Smooth muscle cell of trachea (primary cell): ENCODE data around the gene MIA3. TPM values are rescaled to one million over a fixed set of nuclear protein-coding genes. Genes with fewer than 3 reads are reported as not detected.

Source experiments
- total RNA-seq: library from RNA; depleted of rRNA; stranded (reverse); fragments of >200 nt; gene quantifications from 2 replicates; pipeline ENCODE4 v1.2.1, GENCODE V29; 2014

Gene MIA3, protein sequence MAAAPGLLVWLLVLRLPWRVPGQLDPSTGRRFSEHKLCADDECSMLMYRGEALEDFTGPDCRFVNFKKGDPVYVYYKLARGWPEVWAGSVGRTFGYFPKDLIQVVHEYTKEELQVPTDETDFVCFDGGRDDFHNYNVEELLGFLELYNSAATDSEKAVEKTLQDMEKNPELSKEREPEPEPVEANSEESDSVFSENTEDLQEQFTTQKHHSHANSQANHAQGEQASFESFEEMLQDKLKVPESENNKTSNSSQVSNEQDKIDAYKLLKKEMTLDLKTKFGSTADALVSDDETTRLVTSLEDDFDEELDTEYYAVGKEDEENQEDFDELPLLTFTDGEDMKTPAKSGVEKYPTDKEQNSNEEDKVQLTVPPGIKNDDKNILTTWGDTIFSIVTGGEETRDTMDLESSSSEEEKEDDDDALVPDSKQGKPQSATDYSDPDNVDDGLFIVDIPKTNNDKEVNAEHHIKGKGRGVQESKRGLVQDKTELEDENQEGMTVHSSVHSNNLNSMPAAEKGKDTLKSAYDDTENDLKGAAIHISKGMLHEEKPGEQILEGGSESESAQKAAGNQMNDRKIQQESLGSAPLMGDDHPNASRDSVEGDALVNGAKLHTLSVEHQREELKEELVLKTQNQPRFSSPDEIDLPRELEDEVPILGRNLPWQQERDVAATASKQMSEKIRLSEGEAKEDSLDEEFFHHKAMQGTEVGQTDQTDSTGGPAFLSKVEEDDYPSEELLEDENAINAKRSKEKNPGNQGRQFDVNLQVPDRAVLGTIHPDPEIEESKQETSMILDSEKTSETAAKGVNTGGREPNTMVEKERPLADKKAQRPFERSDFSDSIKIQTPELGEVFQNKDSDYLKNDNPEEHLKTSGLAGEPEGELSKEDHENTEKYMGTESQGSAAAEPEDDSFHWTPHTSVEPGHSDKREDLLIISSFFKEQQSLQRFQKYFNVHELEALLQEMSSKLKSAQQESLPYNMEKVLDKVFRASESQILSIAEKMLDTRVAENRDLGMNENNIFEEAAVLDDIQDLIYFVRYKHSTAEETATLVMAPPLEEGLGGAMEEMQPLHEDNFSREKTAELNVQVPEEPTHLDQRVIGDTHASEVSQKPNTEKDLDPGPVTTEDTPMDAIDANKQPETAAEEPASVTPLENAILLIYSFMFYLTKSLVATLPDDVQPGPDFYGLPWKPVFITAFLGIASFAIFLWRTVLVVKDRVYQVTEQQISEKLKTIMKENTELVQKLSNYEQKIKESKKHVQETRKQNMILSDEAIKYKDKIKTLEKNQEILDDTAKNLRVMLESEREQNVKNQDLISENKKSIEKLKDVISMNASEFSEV (N-terminal part only)
- total RNA-seq: 51.3 and 60.5 TPM in 2 replicates

DNA sequence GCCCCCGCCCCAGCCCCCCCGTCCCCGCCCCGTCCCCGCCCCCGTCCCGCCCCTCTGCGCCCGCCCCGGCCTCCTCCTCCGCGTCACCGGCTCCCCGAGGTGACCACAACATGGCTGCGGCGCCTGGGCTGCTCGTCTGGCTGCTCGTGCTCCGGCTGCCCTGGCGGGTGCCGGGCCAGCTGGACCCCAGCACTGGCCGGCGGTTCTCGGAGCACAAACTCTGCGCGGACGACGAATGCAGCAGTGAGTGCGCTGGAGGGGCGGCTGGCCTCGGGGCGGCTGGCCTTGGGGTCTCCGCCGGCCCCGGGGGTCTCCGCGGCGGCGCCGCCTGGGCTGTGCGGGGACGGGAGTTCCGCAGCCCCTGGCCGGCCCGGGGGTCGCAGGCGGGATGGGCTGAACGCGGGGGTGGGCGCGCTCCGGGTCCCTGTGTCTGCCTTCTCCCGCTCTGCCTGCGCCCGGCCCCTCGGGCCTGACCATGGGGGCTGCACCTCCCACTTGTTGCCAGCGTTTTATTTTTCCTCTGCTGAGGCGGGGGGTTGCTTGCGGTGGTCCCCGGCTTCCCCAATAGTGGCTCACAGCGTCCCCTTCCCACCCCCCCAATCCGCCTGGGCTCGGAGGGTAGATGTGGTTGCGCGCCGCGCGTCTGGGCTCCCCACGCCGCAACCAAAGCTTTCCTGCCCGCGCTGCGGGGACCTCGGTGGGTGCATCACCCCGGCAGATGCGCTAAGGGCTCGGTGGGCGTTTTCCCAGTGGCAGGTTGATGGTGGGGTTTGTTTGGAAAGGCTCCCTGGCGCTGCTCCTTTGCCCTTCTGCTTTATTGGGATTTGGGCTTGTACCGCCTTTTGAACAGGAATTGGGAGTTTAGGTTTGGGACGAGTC lies at the start of gene MIA3:
Gene MIA3 (plus strand): TSS at position 97 of the 879 bp plus-strand sequence. CDS start 14 bp downstream, at position 111.

DNA sequence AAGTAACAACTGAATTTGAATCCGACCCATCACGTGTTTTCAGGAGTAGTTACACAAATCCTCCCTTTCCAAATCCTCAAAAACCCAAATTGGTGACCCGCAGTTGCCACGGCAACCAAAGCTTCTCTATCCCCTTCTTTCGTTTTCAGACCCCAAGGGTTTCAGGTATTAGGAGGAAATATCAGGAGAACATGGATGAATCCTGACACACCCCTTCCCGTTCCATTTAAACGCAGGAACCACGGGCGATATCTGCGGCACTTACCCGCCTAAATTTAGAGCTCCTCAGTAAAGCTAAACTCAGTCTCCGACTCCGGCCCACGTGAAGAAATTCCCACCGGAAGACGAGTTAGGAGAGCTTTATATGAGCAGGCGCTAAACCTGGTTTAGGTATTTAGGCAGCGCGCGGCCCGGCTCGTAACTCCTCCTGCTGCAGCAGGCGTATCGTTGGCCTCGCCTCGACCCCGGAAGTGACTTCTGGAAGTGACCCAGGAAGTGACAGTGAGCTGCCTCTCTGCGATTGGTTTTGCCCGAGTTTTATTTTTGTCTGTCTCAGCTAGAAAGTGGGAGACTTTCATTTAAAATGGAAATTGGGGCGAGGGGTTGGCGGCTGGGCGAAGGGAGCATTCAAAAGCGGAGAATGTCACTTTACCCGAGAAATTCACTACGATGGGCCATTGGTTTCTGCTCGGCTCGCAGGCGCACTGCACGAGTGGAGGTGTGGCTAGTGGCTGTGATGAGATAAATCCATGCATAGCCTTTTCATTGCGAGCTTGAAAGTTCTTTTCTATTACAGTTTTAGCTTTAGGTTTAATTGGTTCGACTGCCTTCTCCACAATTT lies 28.2 kb upstream of the MIA3 start, which contains the start of gene TAF1A:
Gene TAF1A (minus strand): TSS at position 472 of the 841 bp plus-strand sequence.

DNA sequence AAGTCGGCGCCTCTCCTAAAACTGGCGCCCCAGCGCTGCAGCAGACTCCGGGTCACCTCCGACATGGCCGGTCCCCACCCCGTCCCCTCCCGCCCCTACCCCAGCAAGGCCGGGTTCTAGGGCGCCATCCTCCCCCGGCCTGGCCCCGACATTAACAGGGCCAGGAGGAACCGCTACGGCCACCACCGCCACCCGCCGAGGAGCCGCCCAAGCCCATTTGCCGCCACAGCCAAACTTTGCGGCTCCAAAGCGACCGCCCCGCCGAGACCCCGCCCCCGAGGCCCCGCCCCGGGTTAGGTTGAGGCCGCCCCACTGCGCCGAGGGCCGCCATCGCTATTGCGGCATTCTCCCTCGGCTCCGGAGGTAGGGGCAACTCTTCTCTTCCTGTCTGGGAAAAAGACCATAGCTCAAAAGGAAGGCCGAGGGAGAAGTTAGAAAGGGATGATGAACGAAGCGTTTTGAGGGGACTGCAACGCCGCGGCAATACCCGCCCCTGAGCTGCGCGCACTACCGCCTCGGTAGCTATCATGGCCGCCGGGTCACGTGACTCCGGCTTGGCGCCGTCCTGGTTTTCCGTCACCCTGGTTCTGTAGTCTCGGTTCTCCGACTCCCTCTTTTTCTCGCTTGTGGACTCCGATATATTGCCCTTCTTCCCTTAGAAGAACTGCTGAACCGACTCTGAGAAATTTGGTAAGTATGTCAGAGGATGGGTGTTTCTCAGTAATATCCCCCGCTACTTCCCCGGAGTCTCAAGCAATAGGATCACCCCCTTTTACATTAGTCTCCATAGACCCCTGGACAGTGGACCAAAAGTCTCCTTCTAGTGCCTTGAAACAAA lies 94.6 kb downstream of the MIA3 start, which contains the start of the genes AIDA and BROX:
Gene AIDA (minus strand): TSS at position 239 of the 838 bp plus-strand sequence. CDS start 174 bp downstream, at position 65.
Gene BROX (plus strand): TSS at position 312 of the 838 bp plus-strand sequence. CDS start 3,136 bp downstream, outside the sequence.

Other genes starting within 250 kb of the MIA3 start
- gene HHIPL2, start 70.0 kb upstream of the MIA3 start, total RNA-seq: 0.58 and 0.83 TPM in 2 replicates
- gene TAF1A, start 28.2 kb upstream of the MIA3 start, total RNA-seq: 13.8 and 13.9 TPM in 2 replicates
- gene AIDA, start 94.4 kb downstream of the MIA3 start, total RNA-seq: 56.4 and 93.8 TPM in 2 replicates
- gene BROX, start 94.5 kb downstream of the MIA3 start, total RNA-seq: 52.9 and 55.7 TPM in 2 replicates
- gene FAM177B, start 119.1 kb downstream of the MIA3 start, total RNA-seq: not detected in 2 replicates
- gene DISP1, start 196.9 kb downstream of the MIA3 start, total RNA-seq: 8.9 and 11.6 TPM in 2 replicates